Measurements from ENCODE around the gene NKAPD1. TPM values are rescaled to one million over a fixed set of nuclear protein-coding genes. Genes with fewer than 3 reads are reported as not detected.

Gene NKAPD1
- total RNA-seq, 1 experiment from 2014 or later = 15.3 TPM

DNA sequence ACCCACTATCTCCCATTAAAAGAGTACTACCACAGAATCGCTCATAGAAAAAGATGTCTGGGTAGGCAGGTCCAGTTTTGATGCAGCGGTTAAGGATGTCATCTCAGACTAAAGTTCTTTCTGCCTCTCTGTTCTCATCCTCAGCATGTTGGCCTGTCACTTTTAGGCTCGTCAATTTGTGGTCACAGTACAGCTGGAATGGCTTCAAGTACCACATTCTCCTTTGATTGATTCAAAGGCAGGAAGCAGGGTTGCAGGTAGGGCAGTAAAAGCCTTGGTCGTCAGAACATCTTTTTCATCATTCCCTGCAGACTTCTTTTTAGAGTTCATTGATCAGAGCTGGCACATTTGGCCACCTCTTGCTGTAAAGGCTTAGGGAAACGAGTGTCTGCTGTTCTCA is 41.3 kb downstream of the NKAPD1 start:
- no peak for TF ChIP-seq NFATC4 (CRISPR knock-in tag; IDR thresholded peaks at IDR 0.05)
- TF ChIP-seq GTF2I (CRISPR knock-in tag; conservative IDR thresholded peaks at IDR 0.05) = no peak
- TF ChIP-seq, protein P1, sequence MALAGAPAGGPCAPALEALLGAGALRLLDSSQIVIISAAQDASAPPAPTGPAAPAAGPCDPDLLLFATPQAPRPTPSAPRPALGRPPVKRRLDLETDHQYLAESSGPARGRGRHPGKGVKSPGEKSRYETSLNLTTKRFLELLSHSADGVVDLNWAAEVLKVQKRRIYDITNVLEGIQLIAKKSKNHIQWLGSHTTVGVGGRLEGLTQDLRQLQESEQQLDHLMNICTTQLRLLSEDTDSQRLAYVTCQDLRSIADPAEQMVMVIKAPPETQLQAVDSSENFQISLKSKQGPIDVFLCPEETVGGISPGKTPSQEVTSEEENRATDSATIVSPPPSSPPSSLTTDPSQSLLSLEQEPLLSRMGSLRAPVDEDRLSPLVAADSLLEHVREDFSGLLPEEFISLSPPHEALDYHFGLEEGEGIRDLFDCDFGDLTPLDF (CRISPR knock-in tag; IDR thresholded peaks at IDR 0.05) = no peak
- no peak for TF ChIP-seq ETV6 (CRISPR knock-in tag; IDR thresholded peaks at IDR 0.05)
- TF ChIP-seq, protein P2, sequence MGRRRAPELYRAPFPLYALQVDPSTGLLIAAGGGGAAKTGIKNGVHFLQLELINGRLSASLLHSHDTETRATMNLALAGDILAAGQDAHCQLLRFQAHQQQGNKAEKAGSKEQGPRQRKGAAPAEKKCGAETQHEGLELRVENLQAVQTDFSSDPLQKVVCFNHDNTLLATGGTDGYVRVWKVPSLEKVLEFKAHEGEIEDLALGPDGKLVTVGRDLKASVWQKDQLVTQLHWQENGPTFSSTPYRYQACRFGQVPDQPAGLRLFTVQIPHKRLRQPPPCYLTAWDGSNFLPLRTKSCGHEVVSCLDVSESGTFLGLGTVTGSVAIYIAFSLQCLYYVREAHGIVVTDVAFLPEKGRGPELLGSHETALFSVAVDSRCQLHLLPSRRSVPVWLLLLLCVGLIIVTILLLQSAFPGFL (CRISPR knock-in tag; IDR thresholded peaks at IDR 0.05; ENCODE audit: borderline replicate concordance) = no peak
- TF ChIP-seq SP1 (CRISPR knock-in tag; conservative IDR thresholded peaks at IDR 0.05) = no peak
- TF ChIP-seq SMAD3 (CRISPR knock-in tag; IDR thresholded peaks at IDR 0.05; ENCODE audit: borderline replicate concordance) = no peak
- TF ChIP-seq, protein P3, sequence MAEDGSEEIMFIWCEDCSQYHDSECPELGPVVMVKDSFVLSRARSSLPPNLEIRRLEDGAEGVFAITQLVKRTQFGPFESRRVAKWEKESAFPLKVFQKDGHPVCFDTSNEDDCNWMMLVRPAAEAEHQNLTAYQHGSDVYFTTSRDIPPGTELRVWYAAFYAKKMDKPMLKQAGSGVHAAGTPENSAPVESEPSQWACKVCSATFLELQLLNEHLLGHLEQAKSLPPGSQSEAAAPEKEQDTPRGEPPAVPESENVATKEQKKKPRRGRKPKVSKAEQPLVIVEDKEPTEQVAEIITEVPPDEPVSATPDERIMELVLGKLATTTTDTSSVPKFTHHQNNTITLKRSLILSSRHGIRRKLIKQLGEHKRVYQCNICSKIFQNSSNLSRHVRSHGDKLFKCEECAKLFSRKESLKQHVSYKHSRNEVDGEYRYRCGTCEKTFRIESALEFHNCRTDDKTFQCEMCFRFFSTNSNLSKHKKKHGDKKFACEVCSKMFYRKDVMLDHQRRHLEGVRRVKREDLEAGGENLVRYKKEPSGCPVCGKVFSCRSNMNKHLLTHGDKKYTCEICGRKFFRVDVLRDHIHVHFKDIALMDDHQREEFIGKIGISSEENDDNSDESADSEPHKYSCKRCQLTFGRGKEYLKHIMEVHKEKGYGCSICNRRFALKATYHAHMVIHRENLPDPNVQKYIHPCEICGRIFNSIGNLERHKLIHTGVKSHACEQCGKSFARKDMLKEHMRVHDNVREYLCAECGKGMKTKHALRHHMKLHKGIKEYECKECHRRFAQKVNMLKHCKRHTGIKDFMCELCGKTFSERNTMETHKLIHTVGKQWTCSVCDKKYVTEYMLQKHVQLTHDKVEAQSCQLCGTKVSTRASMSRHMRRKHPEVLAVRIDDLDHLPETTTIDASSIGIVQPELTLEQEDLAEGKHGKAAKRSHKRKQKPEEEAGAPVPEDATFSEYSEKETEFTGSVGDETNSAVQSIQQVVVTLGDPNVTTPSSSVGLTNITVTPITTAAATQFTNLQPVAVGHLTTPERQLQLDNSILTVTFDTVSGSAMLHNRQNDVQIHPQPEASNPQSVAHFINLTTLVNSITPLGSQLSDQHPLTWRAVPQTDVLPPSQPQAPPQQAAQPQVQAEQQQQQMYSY (CRISPR knock-in tag; IDR thresholded peaks at IDR 0.05) = no peak
- TF ChIP-seq KAT7 (CRISPR knock-in tag; IDR thresholded peaks at IDR 0.05; ENCODE audit: borderline replicate concordance) = no peak
- TF ChIP-seq JUN (CRISPR knock-in tag; IDR thresholded peaks at IDR 0.05) = no peak
- TF ChIP-seq ZNF423 (CRISPR knock-in tag; IDR thresholded peaks at IDR 0.05) = no peak
- TF ChIP-seq, protein P4, sequence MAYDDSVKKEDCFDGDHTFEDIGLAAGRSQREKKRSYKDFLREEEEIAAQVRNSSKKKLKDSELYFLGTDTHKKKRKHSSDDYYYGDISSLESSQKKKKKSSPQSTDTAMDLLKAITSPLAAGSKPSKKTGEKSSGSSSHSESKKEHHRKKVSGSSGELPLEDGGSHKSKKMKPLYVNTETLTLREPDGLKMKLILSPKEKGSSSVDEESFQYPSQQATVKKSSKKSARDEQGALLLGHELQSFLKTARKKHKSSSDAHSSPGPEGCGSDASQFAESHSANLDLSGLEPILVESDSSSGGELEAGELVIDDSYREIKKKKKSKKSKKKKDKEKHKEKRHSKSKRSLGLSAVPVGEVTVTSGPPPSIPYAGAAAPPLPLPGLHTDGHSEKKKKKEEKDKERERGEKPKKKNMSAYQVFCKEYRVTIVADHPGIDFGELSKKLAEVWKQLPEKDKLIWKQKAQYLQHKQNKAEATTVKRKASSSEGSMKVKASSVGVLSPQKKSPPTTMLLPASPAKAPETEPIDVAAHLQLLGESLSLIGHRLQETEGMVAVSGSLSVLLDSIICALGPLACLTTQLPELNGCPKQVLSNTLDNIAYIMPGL (CRISPR knock-in tag; IDR thresholded peaks at IDR 0.05) = no peak
- TF ChIP-seq, protein P5, sequence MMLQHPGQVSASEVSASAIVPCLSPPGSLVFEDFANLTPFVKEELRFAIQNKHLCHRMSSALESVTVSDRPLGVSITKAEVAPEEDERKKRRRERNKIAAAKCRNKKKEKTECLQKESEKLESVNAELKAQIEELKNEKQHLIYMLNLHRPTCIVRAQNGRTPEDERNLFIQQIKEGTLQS (CRISPR knock-in tag; conservative IDR thresholded peaks at IDR 0.05) = no peak
- TF ChIP-seq, protein P6, sequence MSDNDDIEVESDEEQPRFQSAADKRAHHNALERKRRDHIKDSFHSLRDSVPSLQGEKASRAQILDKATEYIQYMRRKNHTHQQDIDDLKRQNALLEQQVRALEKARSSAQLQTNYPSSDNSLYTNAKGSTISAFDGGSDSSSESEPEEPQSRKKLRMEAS (CRISPR knock-in tag; IDR thresholded peaks at IDR 0.05) = no peak
- TF ChIP-seq, protein P7, sequence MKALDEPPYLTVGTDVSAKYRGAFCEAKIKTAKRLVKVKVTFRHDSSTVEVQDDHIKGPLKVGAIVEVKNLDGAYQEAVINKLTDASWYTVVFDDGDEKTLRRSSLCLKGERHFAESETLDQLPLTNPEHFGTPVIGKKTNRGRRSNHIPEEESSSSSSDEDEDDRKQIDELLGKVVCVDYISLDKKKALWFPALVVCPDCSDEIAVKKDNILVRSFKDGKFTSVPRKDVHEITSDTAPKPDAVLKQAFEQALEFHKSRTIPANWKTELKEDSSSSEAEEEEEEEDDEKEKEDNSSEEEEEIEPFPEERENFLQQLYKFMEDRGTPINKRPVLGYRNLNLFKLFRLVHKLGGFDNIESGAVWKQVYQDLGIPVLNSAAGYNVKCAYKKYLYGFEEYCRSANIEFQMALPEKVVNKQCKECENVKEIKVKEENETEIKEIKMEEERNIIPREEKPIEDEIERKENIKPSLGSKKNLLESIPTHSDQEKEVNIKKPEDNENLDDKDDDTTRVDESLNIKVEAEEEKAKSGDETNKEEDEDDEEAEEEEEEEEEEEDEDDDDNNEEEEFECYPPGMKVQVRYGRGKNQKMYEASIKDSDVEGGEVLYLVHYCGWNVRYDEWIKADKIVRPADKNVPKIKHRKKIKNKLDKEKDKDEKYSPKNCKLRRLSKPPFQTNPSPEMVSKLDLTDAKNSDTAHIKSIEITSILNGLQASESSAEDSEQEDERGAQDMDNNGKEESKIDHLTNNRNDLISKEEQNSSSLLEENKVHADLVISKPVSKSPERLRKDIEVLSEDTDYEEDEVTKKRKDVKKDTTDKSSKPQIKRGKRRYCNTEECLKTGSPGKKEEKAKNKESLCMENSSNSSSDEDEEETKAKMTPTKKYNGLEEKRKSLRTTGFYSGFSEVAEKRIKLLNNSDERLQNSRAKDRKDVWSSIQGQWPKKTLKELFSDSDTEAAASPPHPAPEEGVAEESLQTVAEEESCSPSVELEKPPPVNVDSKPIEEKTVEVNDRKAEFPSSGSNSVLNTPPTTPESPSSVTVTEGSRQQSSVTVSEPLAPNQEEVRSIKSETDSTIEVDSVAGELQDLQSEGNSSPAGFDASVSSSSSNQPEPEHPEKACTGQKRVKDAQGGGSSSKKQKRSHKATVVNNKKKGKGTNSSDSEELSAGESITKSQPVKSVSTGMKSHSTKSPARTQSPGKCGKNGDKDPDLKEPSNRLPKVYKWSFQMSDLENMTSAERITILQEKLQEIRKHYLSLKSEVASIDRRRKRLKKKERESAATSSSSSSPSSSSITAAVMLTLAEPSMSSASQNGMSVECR (CRISPR knock-in tag; IDR thresholded peaks at IDR 0.05; ENCODE audit: borderline replicate concordance) = no peak
- TF ChIP-seq, protein P8, sequence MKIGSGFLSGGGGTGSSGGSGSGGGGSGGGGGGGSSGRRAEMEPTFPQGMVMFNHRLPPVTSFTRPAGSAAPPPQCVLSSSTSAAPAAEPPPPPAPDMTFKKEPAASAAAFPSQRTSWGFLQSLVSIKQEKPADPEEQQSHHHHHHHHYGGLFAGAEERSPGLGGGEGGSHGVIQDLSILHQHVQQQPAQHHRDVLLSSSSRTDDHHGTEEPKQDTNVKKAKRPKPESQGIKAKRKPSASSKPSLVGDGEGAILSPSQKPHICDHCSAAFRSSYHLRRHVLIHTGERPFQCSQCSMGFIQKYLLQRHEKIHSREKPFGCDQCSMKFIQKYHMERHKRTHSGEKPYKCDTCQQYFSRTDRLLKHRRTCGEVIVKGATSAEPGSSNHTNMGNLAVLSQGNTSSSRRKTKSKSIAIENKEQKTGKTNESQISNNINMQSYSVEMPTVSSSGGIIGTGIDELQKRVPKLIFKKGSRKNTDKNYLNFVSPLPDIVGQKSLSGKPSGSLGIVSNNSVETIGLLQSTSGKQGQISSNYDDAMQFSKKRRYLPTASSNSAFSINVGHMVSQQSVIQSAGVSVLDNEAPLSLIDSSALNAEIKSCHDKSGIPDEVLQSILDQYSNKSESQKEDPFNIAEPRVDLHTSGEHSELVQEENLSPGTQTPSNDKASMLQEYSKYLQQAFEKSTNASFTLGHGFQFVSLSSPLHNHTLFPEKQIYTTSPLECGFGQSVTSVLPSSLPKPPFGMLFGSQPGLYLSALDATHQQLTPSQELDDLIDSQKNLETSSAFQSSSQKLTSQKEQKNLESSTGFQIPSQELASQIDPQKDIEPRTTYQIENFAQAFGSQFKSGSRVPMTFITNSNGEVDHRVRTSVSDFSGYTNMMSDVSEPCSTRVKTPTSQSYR (CRISPR knock-in tag; IDR thresholded peaks at IDR 0.05) = no peak
- no peak for TF ChIP-seq CREM (CRISPR knock-in tag; IDR thresholded peaks at IDR 0.05)
- TF ChIP-seq ZNF232 (CRISPR knock-in tag; IDR thresholded peaks at IDR 0.05) = no peak
- no peak for TF ChIP-seq NFE2L1 (CRISPR knock-in tag; IDR thresholded peaks at IDR 0.05)
- no peak for TF ChIP-seq HMGA2 (CRISPR knock-in tag; IDR thresholded peaks at IDR 0.05)
- no peak for ATAC-seq
- no peaks in the 10 kb centered on the region for H3K36me3 Mint-ChIP-seq
- H3K4me3 Mint-ChIP-seq = no peak overlapping the region
- peaks cover 6% of the 10 kb centered on the region; the same call in 1 of the 2 replicates for H3K9me3 Mint-ChIP-seq
- POLR2A ChIA-PET = no interaction called here
- no peak overlapping the region for H3K27ac Mint-ChIP-seq
- H3K27me3 Mint-ChIP-seq (ENCODE audit: low read depth) = no peaks in the 10 kb centered on the region
- no peak for DNase-seq (ENCODE audit: low spot score)
- CTCF ChIA-PET = interaction anchor here (4.0 kb wide), 1 partner anchor 165 kb away, joined by 29 read pairs; no protein-coding TSS in a partner anchor
- H3K4me1 Mint-ChIP-seq = no peaks in the 10 kb centered on the region

All from WTC11 (cell line).